HG03025 (cell line): ENCODE results near the gene VSIR.

Experiments
- ATAC-seq: cut with Tn5 transposase; IDR thresholded peaks from one replicate; pipeline ENCODE4 v1.9.1; 2021; ENCODE audit warnings: mild to moderate bottlenecking, moderate library complexity; ENCODE audit not compliant: unreplicated experiment, low FRiP score

The VSIR gene

GRCh38 chr10:71736570-71736952 lies 36.8 kb downstream of the VSIR start:
- no peak for ATAC-seq

- ATAC-seq: no peak
Observed at GRCh38 chr10:71735709-71736569, 37.4 kb downstream of the VSIR start.

- ATAC-seq: no peak
Observed at GRCh38 chr10:71734797-71735196, 38.5 kb downstream of the VSIR start.

GRCh38 chr10:71731791-71732190 lies 41.5 kb downstream of the VSIR start:
- ATAC-seq: no peak

GRCh38 chr10:71729161-71729636 lies 44.1 kb downstream of the VSIR start:
- no peak for ATAC-seq

- ATAC-seq: peak; percentile 58
Observed at GRCh38 chr10:71727738-71728737, 45.3 kb downstream of the VSIR start.

GRCh38 chr10:71727105-71727737 lies 46.1 kb downstream of the VSIR start:
- ATAC-seq: peak; percentile 29

- ATAC-seq: no peak
Observed at GRCh38 chr10:71726580-71727104, 46.7 kb downstream of the VSIR start.

GRCh38 chr10:71725998-71726579 lies 47.2 kb downstream of the VSIR start:
- ATAC-seq: no peak

- no peak for ATAC-seq
Observed at GRCh38 chr10:71725249-71725648, 48.1 kb downstream of the VSIR start.

GRCh38 chr10:71724539-71724938 lies 48.8 kb downstream of the VSIR start:
- ATAC-seq: no peak

- no peak for ATAC-seq
Observed at GRCh38 chr10:71723311-71723710, 50.0 kb downstream of the VSIR start.

GRCh38 chr10:71722849-71723248 lies 50.5 kb downstream of the VSIR start:
- ATAC-seq: no peak

- no peak for ATAC-seq
Observed at GRCh38 chr10:71721313-71721712, 52.0 kb downstream of the VSIR start.

- no peak for ATAC-seq
Observed at GRCh38 chr10:71720288-71720687, 53.0 kb downstream of the VSIR start.

GRCh38 chr10:71719464-71720201 lies 53.7 kb downstream of the VSIR start, which contains the start of gene C10orf105:
Gene C10orf105 (minus strand): TSS chr10:71719778. CDS start chr10:71716337, 3,441 bp downstream.
- ATAC-seq: no peak

- no peak for ATAC-seq
Observed at GRCh38 chr10:71719042-71719441, 54.3 kb downstream of the VSIR start.

- no peak for ATAC-seq
Observed at GRCh38 chr10:71718165-71718698, 55.1 kb downstream of the VSIR start.

GRCh38 chr10:71717551-71717951 lies 55.8 kb downstream of the VSIR start:
- ATAC-seq: no peak
